T-helper 1 cell treated with Interleukin-12 subunit alpha and Interleukin-12 subunit beta and Interleukin-4 antibody, amounts not matched to agents 30 ng/mL and 1 ng/mL, for 36 hours (primary cell): ENCODE results near the gene LYAR. TPM values are rescaled to one million over a fixed set of nuclear protein-coding genes. Genes with fewer than 3 reads are reported as not detected.

ENCODE experiments used
- intact Hi-C: fragments of 100-400 bp; cut with micrococcal nuclease; formaldehyde crosslinking; loops from one replicate; pipeline ENCODE4 v1.15.1; 2024
- total RNA-seq: library from RNA; stranded (reverse); gene quantifications from 2 replicates; pipeline ENCODE4 v1.2.3, GENCODE V29; 2022

The LYAR gene
- total RNA-seq, 1 donor from 2014 or later: 32.7 TPM

DNA sequence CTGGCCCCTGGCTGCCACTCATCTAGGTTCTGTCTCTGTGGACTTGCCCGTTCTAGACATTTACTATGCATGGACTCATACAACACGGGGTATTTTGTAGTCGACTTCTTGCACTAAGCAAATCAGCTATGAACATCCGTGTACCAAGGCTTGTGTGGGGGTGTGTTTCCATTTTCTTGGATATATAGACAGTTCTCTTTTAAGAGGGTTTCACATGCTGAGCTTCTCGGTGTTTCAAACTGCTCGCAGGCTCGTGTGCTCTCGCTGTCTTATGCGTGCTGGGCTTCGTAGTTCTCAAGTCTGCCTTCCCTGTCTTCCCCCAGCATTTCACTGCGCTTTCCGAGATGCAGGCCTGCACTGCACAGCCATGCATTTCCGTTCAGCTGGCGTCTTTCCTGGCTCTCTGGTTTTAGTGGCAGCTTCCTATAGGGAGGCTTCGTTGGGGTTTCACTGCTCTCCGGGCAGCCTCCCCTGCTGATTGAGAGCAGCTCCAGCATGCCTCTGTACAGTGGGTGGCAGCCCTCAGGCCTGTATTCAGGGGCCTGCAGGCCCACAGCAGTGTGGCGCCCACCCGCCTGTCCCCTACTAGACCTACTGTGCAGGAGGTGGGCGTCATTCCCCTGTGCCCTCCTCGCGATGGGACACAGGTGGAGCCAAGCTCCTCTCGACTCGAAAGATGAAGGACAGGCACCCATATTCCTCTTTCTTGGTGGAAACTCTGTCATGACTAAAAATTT lies 27.7 kb upstream of the LYAR start:
- intact Hi-C loops: no loop called here

DNA sequence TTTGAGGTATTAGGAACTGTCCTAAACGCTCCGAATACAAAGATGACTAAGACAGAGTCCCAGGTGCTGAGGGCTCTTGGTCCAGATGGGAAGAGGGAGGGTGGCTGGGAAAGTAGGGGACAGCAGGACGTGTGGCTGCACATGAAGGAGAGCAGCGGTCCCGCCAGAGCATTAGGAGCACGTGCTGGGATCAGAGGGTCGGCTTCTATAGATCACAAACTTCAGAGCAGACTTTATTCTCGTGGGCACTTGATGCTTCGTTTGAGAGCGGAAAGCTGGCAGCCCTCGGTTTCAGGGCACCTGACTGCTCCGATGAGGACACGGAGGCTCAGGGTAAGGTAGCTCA lies 26.2 kb upstream of the LYAR start:
- intact Hi-C loops: no loop called here

DNA sequence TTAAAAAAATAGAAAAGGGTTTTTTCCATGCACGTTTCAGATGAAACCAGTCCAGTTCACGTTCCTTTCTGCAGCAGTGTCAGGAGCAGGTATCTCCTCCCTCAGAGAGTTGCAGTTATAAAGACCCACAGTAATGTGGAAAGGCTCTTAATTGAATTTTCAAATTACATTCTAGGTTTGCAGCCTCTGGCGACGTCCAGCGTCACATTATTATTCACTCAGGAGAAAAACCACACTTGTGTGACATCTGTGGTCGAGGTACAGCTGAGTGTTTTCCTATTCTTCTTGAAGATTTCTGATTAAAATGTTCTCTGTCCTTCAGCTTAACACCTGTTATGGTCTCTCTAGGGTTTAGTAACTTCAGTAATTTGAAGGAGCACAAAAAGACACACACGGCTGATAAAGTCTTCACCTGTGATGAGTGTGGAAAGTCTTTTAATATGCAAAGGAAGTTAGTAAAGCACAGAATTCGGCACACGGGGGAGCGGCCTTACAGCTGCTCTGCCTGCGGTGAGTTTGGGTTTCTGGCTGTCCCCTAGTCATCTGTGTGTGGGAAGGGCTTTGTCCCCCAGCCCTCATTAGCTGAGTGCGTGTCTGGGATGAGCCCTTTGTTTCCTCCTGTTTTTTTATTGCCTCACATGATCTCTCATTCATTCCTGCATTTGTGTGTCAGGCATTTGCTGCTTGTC lies 25.7 kb upstream of the LYAR start:
- intact Hi-C loops: no loop called here

DNA sequence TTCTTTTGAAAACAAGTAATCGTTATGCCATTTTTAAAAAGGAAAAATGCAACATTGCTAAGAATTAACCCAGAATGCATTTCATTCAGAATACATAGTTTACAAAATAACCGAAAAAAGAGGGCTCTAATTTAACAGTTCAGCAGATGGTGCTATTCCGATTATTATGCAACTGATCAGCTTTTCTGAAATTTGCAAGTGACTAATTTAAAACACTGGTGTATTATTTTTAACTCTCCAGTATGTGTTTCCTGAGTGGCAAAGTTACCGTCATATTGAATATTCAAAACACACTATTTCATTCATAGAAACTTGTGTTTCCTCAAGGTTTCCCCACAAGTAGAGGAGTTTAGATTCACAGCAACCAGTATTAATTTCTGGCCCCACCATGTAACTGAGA lies 21.2 kb upstream of the LYAR start:
- intact Hi-C loops: no loop called here

DNA sequence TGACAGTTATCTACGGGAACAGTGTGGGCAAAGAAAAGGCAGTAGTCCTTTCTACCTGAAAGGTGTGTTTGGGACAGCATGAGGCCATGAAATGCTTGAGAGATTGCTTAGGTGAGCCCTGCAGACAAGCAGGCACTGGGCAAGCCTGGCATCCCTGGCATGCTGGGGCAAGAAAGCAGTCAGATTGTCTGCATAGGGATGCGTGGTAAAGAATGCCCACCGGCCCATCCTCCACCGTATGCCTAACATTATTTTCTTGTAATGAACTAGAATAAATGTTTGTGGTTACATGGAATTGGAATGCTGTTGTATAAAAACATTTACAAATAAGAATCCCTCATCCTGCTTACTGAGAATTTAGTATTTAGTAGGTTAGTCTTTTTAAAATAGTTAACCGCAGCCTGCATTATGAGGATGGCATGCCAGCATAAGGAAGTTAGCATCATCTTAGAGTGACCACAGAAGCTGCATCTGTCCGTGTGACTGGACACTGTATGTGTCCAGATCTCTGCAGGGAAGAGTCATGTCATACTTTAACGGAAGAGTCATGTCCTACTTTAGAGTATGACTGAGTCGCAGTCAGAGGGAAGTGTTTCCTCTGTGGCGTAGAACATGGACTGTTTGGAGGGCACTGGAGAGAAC lies 19.0 kb upstream of the LYAR start:
- intact Hi-C loops: no loop called here

DNA sequence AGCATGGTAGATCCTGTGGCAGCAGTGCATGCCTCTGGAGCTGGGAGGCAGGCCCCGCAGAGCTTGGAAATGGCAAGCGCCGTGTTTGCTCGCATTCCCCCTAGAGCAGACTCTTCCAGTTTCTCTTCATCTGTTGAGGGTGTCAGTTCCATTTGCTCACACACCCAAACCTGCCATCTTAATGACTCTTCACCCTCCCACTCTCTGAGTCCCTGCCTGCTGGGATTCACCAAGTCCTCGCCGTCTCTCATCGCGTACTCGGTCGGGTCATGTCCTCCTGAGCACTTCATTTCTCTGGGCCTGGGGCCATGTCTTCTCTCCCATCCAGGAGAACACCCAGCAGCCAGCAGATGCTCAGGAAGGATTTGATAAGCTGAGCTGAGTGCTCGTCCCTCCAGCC lies 17.0 kb upstream of the LYAR start:
- intact Hi-C loops: no loop called here

DNA sequence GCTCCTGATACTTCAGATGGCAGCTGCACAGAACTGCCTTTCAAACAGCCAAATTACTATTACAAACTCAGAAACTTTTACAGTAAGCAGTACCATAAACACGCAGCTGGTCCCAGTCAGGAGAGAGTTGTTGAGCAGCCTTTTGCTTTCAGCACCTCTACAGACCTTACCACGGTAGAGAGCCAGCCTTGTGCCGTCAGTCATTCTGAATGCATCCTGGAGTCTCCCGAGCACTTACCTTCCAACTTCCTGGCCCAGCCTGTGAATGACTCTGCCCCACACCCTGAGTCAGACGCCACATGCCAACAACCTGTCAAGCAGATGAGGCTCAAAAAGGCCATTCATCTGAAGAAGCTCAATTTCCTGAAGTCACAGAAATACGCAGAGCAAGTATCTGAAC lies 12.5 kb upstream of the LYAR start:
- intact Hi-C loops: no loop called here

DNA sequence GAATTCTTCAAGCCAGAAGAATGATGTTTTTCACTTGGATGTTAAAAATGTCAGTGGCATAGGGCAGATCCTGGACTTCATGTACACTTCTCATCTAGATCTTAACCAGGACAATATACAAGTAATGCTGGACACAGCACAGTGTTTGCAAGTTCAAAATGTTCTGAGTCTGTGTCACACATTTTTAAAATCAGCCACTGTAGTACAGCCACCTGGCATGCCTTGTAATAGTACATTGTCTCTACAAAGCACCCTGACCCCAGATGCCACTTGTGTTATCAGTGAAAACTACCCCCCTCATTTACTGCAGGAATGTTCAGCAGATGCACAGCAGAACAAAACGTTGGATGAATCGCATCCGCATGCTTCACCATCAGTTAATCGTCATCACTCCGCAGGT lies 12.0 kb upstream of the LYAR start:
- intact Hi-C loops: no loop called here

DNA sequence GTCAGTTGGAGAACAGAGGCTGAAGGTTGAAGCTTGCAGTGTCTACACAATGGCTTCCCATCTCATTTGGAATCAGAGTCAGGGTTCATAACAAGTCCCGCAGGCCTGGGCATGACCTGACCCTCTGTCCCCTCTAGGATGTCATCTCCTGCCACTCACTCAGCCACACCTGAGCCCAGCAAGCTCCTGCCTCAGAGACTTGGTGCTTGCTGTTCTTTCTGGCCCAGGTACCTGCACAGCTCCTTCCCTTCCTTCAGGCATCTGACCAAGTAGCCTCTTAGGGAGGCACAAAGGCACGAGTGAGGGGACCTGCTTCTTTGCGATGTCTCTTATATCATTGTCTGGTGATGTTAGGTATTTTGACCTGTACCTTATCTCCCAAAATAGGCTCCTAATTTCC lies 9.1 kb upstream of the LYAR start:
- intact Hi-C loops: no loop called here

DNA sequence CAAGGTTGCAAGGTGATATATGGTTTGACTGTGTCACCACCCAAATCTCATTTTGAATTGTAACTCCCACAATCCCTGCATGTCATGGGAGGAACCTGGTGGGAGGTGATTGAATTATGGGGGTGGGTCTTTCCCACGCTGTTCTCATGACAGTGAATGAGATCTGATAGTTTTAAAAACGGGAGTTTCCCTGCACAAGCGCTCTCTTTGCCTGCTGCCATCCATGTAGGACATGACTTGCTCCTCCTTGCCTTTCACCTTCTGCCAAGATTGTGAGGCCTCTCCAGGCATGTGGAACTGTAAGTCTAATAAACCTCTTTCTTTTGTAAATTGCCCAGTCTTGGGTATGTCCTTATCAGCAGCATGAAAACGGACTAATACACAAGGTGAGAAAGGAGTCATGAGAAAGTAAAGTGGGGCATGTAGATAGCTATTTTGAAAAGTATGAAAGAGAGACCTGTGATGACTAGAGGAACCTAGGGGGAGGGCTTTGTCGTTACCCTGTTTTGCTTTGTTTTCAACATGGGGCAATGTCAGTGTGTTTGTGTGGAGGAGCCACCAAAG lies 6.4 kb upstream of the LYAR start:
- intact Hi-C loops: no loop called here

DNA sequence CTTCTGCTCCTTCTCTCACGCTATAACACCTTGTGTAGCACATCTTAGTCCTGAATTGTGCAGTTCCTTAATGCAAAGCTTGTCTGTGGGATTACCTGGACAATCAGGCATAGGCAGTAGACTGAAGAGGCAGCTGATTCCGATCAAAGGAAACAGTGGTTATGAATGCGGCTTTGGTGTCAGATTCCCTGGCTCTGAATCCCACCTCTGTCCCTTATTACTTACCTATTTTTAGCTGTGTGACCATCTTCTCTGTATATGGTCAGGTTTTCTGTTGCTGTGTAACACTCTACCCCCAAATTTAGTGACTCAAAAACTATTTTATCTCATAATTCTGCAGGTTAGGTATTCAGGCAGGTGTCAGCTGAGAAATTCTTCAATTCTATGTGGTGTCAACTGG lies 3.3 kb upstream of the LYAR start:
- intact Hi-C loops: loop anchor here (1.0 kb wide), 1 partner anchor 41 kb away; no protein-coding TSS in a partner anchor

DNA sequence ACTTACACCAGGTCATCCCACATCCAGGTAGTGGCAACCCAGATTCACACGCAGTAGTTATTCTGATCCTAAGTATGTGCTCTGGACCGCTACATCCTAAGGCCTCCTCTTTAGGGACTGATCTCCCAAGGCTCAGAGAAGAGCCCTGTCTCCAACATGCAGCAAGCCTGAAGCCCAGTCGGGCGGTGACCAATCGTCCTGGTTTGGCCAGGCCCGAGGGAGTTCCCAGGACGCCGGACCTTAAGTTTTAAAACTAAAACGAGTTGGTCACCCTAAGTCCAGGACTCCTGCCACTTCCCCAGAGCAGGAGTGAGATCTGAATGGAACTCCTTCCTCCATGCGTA lies 385 bp downstream of the LYAR start:
- intact Hi-C loops: no loop called here

DNA sequence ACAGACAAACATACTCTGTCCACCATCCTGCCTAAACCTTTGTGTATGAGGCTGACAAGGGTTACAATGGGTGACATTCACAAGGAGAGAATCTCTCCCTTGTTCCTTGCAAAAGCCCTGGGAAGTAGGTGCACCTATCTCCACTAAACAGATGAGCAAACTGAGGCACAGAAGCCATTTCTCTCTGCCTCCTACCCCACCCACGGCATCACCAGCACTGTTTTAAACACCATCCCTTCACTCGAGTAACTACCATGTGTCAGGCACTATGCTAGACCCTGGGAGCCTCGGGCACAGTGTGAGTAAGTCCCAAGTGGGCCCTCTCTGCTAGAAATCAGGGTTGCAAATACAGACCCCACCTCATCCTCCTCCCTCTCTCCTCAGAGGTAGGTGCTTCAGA lies 899 bp downstream of the LYAR start:
- intact Hi-C loops: no loop called here

DNA sequence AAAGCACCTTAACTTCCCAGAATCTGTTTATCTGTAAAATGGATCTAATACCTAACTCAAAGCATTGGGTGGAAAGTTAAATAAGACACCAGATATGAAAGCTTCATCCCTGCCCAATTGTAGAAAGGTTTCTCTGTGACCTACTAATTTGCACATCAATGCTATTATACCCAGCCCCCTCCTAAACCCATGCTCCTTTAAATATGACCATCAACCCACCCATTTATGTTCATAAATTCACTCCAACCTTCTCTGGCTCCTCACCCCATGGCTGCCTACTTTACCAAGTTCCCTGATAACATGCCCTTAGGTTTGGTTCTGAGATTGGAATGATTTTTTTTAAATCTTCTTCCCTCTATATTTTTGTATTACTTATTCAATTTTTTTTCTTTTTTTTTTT lies 1.9 kb downstream of the LYAR start:
- intact Hi-C loops: no loop called here

DNA sequence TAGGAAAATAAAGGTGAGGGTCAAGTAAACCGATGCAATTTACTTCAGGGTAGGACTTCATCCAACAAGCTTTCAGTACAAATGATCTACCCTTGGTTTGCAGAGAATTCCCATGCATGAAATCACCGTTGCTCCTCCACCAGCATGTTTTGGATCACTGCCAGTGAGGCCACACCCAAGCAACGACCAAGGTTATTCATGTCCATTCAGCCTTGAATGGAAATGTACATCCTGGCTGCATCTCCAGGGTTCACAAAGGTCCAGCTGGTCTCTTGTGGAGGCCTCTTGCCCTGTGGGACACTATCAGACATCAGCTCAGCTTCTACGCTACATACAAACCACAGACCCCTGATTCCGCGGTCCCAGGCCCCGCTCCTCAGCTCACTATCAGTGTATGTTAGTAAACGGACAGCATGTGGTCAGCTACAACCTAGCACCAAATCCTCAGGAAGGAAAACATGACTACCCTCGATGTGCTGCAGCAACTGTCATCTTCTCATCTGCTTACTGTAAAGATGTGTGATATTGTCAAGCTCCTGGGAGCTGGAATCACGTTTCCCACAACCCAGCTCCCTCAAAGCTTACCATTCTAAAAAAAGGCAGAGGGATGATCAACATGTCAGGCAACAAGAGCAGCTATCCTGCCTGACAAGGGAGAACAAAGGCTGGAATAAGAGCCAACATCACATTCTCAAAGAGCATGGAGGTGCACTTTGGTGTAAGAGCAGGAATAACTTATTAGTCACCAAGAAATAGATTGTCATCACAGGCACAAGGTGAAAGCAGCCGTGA lies 4.9 kb downstream of the LYAR start:
- intact Hi-C loops: no loop called here

DNA sequence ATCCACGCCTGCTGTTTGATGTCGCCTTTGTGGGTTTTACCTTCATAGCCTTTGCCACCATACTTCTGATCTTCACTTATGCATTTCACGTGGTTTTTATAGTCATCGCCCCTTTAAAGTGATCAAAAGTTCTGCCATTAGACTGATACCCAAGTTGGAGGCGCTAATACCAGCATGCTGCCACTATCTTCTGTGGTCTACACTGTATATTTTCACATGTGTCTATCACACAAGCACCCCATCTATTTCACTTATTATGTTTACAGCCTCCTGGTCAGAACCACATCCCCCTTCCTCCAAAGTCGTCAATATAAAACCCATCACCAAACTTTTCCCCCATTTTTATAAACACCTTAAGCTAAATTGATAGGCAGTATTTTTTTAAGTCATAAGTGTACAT lies 8.2 kb downstream of the LYAR start:
- intact Hi-C loops: no loop called here

DNA sequence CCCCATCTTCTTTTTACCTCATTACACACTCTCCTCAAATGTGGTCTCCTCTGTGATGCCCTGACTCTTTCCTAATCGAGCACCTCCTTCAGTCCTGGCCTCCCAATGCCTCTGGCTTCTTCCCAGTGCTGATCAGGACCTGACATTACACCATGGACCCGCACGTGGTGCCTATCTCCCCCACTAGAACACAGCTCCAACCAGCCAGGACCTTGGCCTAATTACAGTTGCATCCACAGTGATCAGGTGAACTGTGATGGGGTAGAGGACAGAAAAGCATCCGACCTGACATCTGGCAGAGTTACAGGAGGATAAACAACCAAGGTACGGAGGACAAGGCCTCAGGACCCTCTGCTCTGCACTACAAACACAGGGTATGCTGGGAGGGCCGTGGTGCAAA lies 12.4 kb downstream of the LYAR start:
- intact Hi-C loops: no loop called here

DNA sequence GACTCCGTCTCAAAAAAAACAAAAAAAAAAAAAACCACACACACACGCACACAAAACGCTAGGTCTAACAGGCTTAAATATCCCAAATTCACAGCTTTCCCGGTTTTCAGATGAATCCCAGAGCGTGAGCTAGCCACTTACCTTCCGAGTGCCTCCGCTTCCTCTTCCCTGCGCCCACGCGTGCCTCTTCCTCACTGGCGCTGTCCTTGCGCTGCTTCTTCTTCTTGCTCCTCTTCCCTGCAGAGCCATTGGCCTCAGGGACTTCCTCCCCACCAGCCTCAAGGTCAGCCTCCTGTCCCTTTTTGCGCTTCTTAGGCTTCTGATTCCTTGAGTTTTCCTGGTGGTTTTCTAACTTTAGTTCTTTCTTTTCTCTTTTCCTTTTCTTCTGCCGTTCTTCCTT lies 15.7 kb downstream of the LYAR start:
- intact Hi-C loops: no loop called here

DNA sequence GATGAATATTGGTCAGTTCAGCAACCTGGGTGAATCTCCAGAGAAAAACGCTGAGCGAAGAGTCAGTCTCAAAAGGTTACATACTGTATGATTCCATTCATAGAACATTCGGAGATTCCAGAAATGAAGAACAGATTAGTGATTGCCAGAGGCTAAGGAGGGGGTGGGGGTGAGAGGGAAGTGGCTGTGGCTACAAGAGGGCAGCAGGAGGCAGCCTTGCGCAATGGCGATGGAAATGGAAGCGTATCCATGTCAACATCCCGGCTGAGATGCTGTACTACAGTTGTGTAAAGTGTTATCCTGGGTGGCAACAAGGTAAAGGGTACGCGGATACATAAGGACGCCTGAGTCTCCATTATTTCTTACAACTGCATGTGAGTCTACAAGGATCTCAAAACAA lies 18.0 kb downstream of the LYAR start:
- intact Hi-C loops: no loop called here

DNA sequence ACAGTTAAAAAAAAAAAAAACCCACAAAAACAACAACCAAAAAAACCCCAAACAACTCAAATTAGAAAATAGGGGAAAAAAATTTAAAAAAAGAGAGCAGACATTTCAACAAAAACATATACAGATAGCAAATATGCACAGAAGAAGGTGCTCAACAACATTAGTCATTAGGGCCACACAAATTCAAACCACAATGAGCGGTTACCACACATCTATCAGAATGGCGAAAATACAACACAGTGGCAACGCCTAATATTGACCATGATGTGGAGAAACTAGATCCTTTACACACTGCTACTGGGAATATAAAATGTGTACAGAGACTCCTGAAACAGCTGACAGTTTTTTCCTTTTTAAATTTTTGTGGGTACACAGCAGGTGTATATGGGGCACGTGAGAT lies 19.4 kb downstream of the LYAR start:
- intact Hi-C loops: loop anchor here (1.0 kb wide), 1 partner anchor 20 kb away; the partner anchor contains the start of genes LYAR and ZBTB49

DNA sequence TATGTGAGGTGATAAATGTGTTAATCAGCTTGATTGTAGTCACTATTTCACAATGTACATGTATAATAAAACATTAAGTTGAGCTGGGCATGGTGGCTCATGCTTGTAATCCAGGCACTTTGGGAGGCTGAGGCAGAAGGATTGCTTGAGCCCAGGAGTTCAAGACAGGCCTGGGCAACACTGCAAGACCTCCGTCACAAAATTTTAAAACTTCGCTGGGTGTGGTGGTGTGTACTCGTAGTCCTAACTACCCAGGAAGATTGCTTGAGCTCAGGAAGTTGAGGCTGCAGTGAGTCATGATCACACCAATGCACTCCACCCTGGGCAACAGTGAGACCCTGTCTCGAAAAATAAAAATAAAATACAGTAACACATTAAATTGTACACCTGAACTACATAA lies 20.1 kb downstream of the LYAR start:
- intact Hi-C loops: loop anchor here (1.0 kb wide), 1 partner anchor 20 kb away; the partner anchor contains the start of genes LYAR and ZBTB49

DNA sequence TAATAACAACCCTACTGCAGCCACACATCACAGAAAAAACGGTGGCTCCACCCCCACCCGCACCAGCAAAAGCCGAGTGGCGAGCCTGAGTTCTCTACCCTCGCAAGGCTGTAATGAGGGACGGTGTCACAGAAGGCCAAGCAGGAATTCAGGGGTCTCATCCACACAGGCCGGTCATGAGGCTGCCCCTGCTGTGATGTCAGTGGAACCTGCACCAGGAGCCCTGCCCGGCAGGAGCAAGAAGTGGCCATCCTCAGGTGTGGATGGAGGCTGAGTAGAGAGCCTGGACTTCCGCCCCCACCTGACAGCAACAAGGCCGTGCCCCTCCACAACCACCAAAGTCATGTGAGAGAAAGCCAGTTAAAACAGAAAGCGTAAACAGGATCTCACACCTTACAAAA lies 20.6 kb downstream of the LYAR start:
- intact Hi-C loops: no loop called here
